Adrenal gland (tissue), 5 donors: Measurements from ENCODE around the gene ANKRD6.

ENCODE experiments used
- CTCF ChIP-seq, 6 experiments: fragments of 450-650 bp in 4 of 6; fragments of 200-600 bp in 2 of 6; sonication (generic) in 1 of 6; IDR thresholded peaks; 1 replicate in 5 of 6; 2 replicates in 1 of 6; pipeline versions ENCODE4 v1.5.1 to v1.8.0; 2016 to 2021; ENCODE audit warnings: antibody characterized with exemption in 6 of 6, mild to moderate bottlenecking in 2 of 6, moderate library complexity in 1 of 6
- POLR2A ChIP-seq, 2 donors: fragments of 450-650 bp; IDR thresholded peaks; one replicate each; pipeline ENCODE4 v1.6.1; 2017; ENCODE audit warnings: antibody characterized with exemption in 2 of 2, mild to moderate bottlenecking in 2 of 2, moderate library complexity in 1 of 2
- donor health status: DM: no; HTN: no; CAD: no.

- no peak for TF ChIP-seq CTCF (IDR thresholded peaks at IDR 0.05)
- no peak for TF ChIP-seq POLR2A (IDR thresholded peaks at IDR 0.05)
Measured at GRCh38 chr6:89410231-89410761, 22.7 kb upstream of the ANKRD6 start.
